ENCODE results near the gene GLS2.
A peak's percentile ranks its signal among the peaks of the same experiment; 100 is the strongest.

Gene GLS2

GRCh38 chr12:56488041-56488955 lies at the start of gene GLS2:
Gene GLS2 (minus strand): TSS chr12:56488161. CDS start chr12:56488118, 43 bp downstream.
- no peak within 1 kb of the TSS for H3K27ac ChIP-seq
- no peak for TF ChIP-seq CTCF (IDR thresholded peaks at IDR 0.05)
- DNase-seq (ENCODE audit: low spot score) = peak; percentile 83
- peak within 1 kb of the TSS; percentile 72 for H3K4me3 ChIP-seq

GRCh38 chr12:56537546-56537945 lies 49.6 kb upstream of the GLS2 start:
- Histone ChIP-seq H3K27ac (no peak overlapping the region), H3K4me3 (no peak overlapping the region)
- DNase-seq (ENCODE audit: low spot score) = no peak
- no peak for TF ChIP-seq CTCF (IDR thresholded peaks at IDR 0.05)

- no peak overlapping the region for H3K27ac ChIP-seq
- no peak for TF ChIP-seq CTCF (IDR thresholded peaks at IDR 0.05)
- DNase-seq (ENCODE audit: low spot score) = no peak
Observed at GRCh38 chr12:56530390-56531055, 42.6 kb upstream of the GLS2 start.

GRCh38 chr12:56529656-56530055 lies 41.7 kb upstream of the GLS2 start:
- no peak overlapping the region for H3K27ac ChIP-seq
- no peak overlapping the region for H3K4me3 ChIP-seq
- no peak for DNase-seq (ENCODE audit: low spot score)
- no peak for TF ChIP-seq CTCF (IDR thresholded peaks at IDR 0.05)

More at GRCh38 chr12:56530390-56531055, 42.6 kb upstream of the GLS2 start:
- no peak overlapping the region for H3K4me3 ChIP-seq

- Histone ChIP-seq H3K27ac (no peak overlapping the region), H3K4me3 (no peak overlapping the region)
- DNase-seq (ENCODE audit: low spot score) = no peak
- TF ChIP-seq CTCF (IDR thresholded peaks at IDR 0.05) = no peak
Observed at GRCh38 chr12:56528846-56529245, 40.9 kb upstream of the GLS2 start.

GRCh38 chr12:56522411-56523193 lies 34.6 kb upstream of the GLS2 start:
- DNase-seq (ENCODE audit: low spot score) = no peak
- TF ChIP-seq CTCF (IDR thresholded peaks at IDR 0.05) = no peak

More at GRCh38 chr12:56522411-56523193, 34.6 kb upstream of the GLS2 start:
- peak overlapping the region; percentile 78 to 86 for H3K27ac ChIP-seq
- H3K4me3 ChIP-seq = peak overlapping the region; percentile 75
